Endothelial cell of umbilical vein (primary cell): Measurements from ENCODE around the gene NXT1. TPM values are rescaled to one million over a fixed set of nuclear protein-coding genes. Genes with fewer than 3 reads are reported as not detected.

Source experiments
- BruUV-seq: library from RNA; stranded (reverse); fragments of 400-500 nt; replicated peaks from 2 replicates; lab custom pipeline; 2021; lab: Mats Ljungman, UMichigan
- CTCF ChIA-PET: fragments of 300-600, 350-600 bp; sonication (Branson Sonifier 250); formaldehyde crosslinking; loops from one replicate; lab custom pipeline; 2021; ENCODE audit warnings: antibody characterized with exemption, inconsistent platforms; lab: Charles Lee
- POLR2A ChIA-PET: fragments of 300-600, 350-600 bp; sonication (Branson Sonifier 250); formaldehyde crosslinking; loops from one replicate; lab custom pipeline; 2021; ENCODE audit warnings: antibody characterized with exemption, inconsistent platforms; lab: Charles Lee
- DNase-seq: peaks from one replicate; pipeline ENCODE4 v3.0.0-alpha.2; 2011; ENCODE audit warnings: low read depth, low spot score
- FAIRE-seq: peaks from 2 replicates; lab custom pipeline; 2011; peaks lifted over from hg19 to GRCh38; lab: Jason Lieb, UNC
- H2AFZ ChIP-seq: 2 replicates; pipeline ENCODE4 v1.6.0; 2012; ENCODE audit warnings: low read depth, low read length, control low read depth, inconsistent platforms
- H3K27ac ChIP-seq: 2 replicates; pipeline ENCODE4 v1.5.1; 2011; ENCODE audit warnings: low read depth, mild to moderate bottlenecking, control low read depth, low read length, moderate library complexity; ENCODE audit not compliant: insufficient read depth
- H3K27me3 ChIP-seq, 2 experiments: 2 replicates each; pipeline versions ENCODE4 v1.6.0 to v1.6.1; 2011; ENCODE audit warnings: low read length in 2 of 2, mixed read lengths in 1 of 2; ENCODE audit not compliant: control insufficient read depth in 2 of 2, insufficient read depth in 2 of 2
- H3K36me3 ChIP-seq, 2 experiments: 2 replicates in 1 of 2; 3 replicates in 1 of 2; pipeline ENCODE4 v1.5.1; 2011; ENCODE audit warnings: low read length in 2 of 2, mild to moderate bottlenecking in 1 of 2, moderate library complexity in 1 of 2; ENCODE audit not compliant: control insufficient read depth in 2 of 2, insufficient read depth in 2 of 2; ENCODE audit errors: extremely low read depth in 1 of 2
- H3K4me1 ChIP-seq: 3 replicates; pipeline ENCODE4 v1.5.1; 2011; ENCODE audit warnings: mild to moderate bottlenecking, low read length; ENCODE audit not compliant: control insufficient read depth, insufficient read depth; ENCODE audit errors: extremely low read depth
- H3K4me2 ChIP-seq: 2 replicates; pipeline ENCODE4 v1.6.1; 2011; ENCODE audit warnings: low read length, control low read depth, mixed read lengths; ENCODE audit not compliant: insufficient read depth
- H3K4me3 ChIP-seq, 3 experiments: fragments of 200-600 bp in 1 of 3; sonication (generic), shearing (Covaris generic) in 1 of 3; replicated peaks in 1 of 3; 2 replicates each; pipeline ENCODE4 v1.5.1; 2011 to 2016; ENCODE audit warnings: control low read depth in 3 of 3, low read length in 3 of 3, mild to moderate bottlenecking in 2 of 3, inconsistent platforms in 1 of 3, low read depth in 1 of 3, moderate library complexity in 1 of 3; ENCODE audit not compliant: insufficient read depth in 1 of 3
- H3K79me2 ChIP-seq: 2 replicates; pipeline ENCODE4 v1.6.0; 2012; ENCODE audit warnings: low read length, inconsistent platforms; ENCODE audit not compliant: control insufficient read depth, insufficient read depth
- H3K9ac ChIP-seq: replicated peaks from 2 replicates; pipeline ENCODE3; 2011; ENCODE audit warnings: low read length, control low read depth; ENCODE audit not compliant: insufficient read depth; ENCODE audit errors: extremely low read depth
- H3K9me1 ChIP-seq: replicated peaks from 3 replicates; pipeline ENCODE4 v1.6.0; 2011; ENCODE audit warnings: mild to moderate bottlenecking, low read length; ENCODE audit not compliant: control insufficient read depth, insufficient read depth; ENCODE audit errors: extremely low read depth
- H3K9me3 ChIP-seq: replicated peaks from 2 replicates; pipeline ENCODE4 v1.5.1; 2012; ENCODE audit warnings: low read length, inconsistent platforms; ENCODE audit not compliant: control insufficient read depth, insufficient read depth
- H4K20me1 ChIP-seq: replicated peaks from 2 replicates; pipeline ENCODE3; 2011; ENCODE audit warnings: mild to moderate bottlenecking, low read length; ENCODE audit not compliant: control insufficient read depth, insufficient read depth; ENCODE audit errors: extremely low read depth
- EZH2 ChIP-seq: IDR thresholded peaks from 2 replicates; pipeline ENCODE4 v1.6.1; 2012; ENCODE audit warnings: borderline replicate concordance, low read depth, mild to moderate bottlenecking, moderate library complexity, low read length, inconsistent platforms; ENCODE audit not compliant: severe bottlenecking
- FOS ChIP-seq: IDR thresholded peaks from 2 replicates; pipeline ENCODE4 v1.6.1; 2011; ENCODE audit warnings: mild to moderate bottlenecking, low read length, moderate library complexity, borderline replicate concordance; ENCODE audit not compliant: insufficient read depth
- GATA2 ChIP-seq: IDR thresholded peaks from 2 replicates; pipeline ENCODE4 v1.7.0; 2011; ENCODE audit warnings: low read depth, mild to moderate bottlenecking, moderate library complexity, mixed read lengths, low read length; ENCODE audit not compliant: insufficient read length, insufficient read depth
- JUN ChIP-seq: IDR thresholded peaks from 2 replicates; pipeline ENCODE4 v1.6.1; 2011; ENCODE audit warnings: borderline replicate concordance, low read depth; ENCODE audit not compliant: insufficient read length, insufficient read depth
- MYC ChIP-seq: IDR thresholded peaks from one replicate; pipeline ENCODE4 v1.6.1; 2011; ENCODE audit warnings: mild to moderate bottlenecking, low read depth, low read length
- POLR2A ChIP-seq: IDR thresholded peaks from 2 replicates; pipeline ENCODE4 v1.6.1; 2012; ENCODE audit warnings: low read depth, mild to moderate bottlenecking, control low read depth, low read length
- POLR2AphosphoS5 ChIP-seq: IDR thresholded peaks from 2 replicates; pipeline ENCODE4 v1.6.1; 2012; ENCODE audit warnings: low read depth, mild to moderate bottlenecking, control low read depth, low read length, moderate library complexity; ENCODE audit not compliant: insufficient read depth
- dilution Hi-C: fragments of 300-500 bp; cut with MboI; formaldehyde crosslinking; loops from one replicate; pipeline ENCODE4 v1.15.0; 2019; ENCODE audit warnings: low sequenced_read_pairs; ENCODE audit not compliant: extremely low pct_ligation_motif_present
- intact Hi-C: fragments of 100-400 bp; cut with micrococcal nuclease; formaldehyde crosslinking; loops from one replicate; pipeline ENCODE4 v1.10.0; 2022
- polyA plus RNA-seq, 4 experiments: library from polyadenylated mRNA; depleted of rRNA in 3 of 4; stranded (reverse) in 3 of 4; unstranded in 1 of 4; fragments of >200 nt; gene quantifications; 2 replicates each; pipeline versions ENCODE4 v1.2.1 to v1.2.3, GENCODE V29; 2011 to 2012; ENCODE audit warnings: missing spikeins in 1 of 4
- total RNA-seq: library from RNA; stranded (reverse); gene quantifications from 2 replicates; pipeline ENCODE4 v1.2.3, GENCODE V29; 2021
- TF ChIP-seq, protein P1 (sequence below), 2 donors: IDR thresholded peaks; 1 replicate in 1 of 2; 2 replicates in 1 of 2; pipeline ENCODE4 v1.5.1; 2011; ENCODE audit warnings: low read length in 2 of 2, mild to moderate bottlenecking in 2 of 2, moderate library complexity in 2 of 2, control low read depth in 1 of 2, inconsistent platforms in 1 of 2, low read depth in 1 of 2; ENCODE audit not compliant: insufficient read depth in 1 of 2; ENCODE audit errors: extremely low read depth in 1 of 2
- TF ChIP-seq, protein P2 (sequence below): IDR thresholded peaks from 2 replicates; pipeline ENCODE4 v1.6.1; 2011; ENCODE audit not compliant: insufficient read depth, insufficient read length

NXT1 gene
- total and polyA plus RNA-seq, 2 donors (not counting 3 experiments of a cell fraction or from before 2014, with no cell fraction given) = 27.1 to 39.2 TPM

DNA sequence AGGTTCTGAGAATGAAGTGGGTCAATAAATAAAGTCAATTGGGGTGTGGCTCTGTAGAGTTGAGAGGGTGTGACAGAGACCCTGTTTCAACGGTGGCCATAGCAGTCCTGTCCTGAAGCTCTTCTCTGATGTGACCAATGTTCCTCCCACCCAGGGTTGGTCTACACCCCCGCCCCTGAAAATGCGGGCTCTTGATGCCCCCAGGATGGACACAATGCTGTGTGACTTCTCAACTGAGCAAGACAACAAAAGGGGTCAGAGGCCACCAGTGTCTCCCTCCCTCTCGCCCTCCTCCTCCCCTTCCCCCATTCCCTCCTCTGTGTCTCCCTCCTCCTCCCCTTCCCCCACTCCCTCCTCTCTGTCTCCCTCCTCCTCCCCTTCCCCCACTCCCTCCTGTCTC lies 41.7 kb upstream of the NXT1 start:
- no peak overlapping the region for H3K4me2 ChIP-seq
- POLR2A ChIA-PET = no interaction called here
- H3K4me1 ChIP-seq = no peaks in the 10 kb centered on the region
- no TSS peak for BruUV-seq
- H4K20me1 ChIP-seq = no peaks in the 10 kb centered on the region
- H3K9me1 ChIP-seq = no peaks in the 10 kb centered on the region
- H3K36me3 ChIP-seq = no peaks in the 10 kb centered on the region
- H3K27ac ChIP-seq = no peak overlapping the region
- dilution Hi-C loops = no loop called here
- FAIRE-seq (no peak), DNase-seq (no peak)
- H3K79me2 ChIP-seq = no peaks in the 10 kb centered on the region
- no peaks in the 10 kb centered on the region for H3K9me3 ChIP-seq
- H3K9ac ChIP-seq = no peak overlapping the region
- H2AFZ ChIP-seq = no peak overlapping the region
- CTCF ChIA-PET = no interaction called here
- TF ChIP-seq, protein P1, sequence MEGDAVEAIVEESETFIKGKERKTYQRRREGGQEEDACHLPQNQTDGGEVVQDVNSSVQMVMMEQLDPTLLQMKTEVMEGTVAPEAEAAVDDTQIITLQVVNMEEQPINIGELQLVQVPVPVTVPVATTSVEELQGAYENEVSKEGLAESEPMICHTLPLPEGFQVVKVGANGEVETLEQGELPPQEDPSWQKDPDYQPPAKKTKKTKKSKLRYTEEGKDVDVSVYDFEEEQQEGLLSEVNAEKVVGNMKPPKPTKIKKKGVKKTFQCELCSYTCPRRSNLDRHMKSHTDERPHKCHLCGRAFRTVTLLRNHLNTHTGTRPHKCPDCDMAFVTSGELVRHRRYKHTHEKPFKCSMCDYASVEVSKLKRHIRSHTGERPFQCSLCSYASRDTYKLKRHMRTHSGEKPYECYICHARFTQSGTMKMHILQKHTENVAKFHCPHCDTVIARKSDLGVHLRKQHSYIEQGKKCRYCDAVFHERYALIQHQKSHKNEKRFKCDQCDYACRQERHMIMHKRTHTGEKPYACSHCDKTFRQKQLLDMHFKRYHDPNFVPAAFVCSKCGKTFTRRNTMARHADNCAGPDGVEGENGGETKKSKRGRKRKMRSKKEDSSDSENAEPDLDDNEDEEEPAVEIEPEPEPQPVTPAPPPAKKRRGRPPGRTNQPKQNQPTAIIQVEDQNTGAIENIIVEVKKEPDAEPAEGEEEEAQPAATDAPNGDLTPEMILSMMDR (IDR thresholded peaks at IDR 0.05; ENCODE audit: extremely low read depth in 1 of 2, insufficient read depth in 1 of 2, low read depth in 1 of 2, low read length in 2 of 2) = no peak
- TF ChIP-seq, protein P2, sequence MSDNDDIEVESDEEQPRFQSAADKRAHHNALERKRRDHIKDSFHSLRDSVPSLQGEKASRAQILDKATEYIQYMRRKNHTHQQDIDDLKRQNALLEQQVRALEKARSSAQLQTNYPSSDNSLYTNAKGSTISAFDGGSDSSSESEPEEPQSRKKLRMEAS = no peak
- TF ChIP-seq FOS (no peak), EZH2 (no peak), POLR2A (no peak), POLR2AphosphoS5 (no peak), MYC (no peak), JUN (no peak), GATA2 (no peak)
- no peak overlapping the region for H3K4me3 ChIP-seq
- intact Hi-C loops = no loop called here
- H3K27me3 ChIP-seq = peaks cover 0 to 2% of the 10 kb centered on the region in 2 experiments
